ENCODE results near the gene LRRC1. TPM values are rescaled to one million over a fixed set of nuclear protein-coding genes. Genes with fewer than 3 reads are reported as not detected.

The LRRC1 gene
- total and polyA plus RNA-seq, 4 donors: 0.36 to 6.4 (median 0.94) TPM

GRCh38 chr6:53811082-53811481 is 16.3 kb downstream of the LRRC1 start:
- DNase-seq (ENCODE audit: low spot score): peak; percentile 55

GRCh38 chr6:53811746-53812145 is 16.9 kb downstream of the LRRC1 start:
- DNase-seq (ENCODE audit: low spot score): no peak
- Histone ChIP-seq H3K4me1 (ENCODE audit: control insufficient read depth in 4 of 4, insufficient read depth in 4 of 4, low read length in 3 of 4) (peaks cover 0 to 4% (median 0%) of the 10 kb centered on the region in 4 donors), H3K27me3 (ENCODE audit: control insufficient read depth in 4 of 4, insufficient read depth in 4 of 4, low read length in 3 of 4) (no peaks in the 10 kb centered on the region), H3K36me3 (ENCODE audit: control insufficient read depth in 4 of 4, insufficient read depth in 3 of 4, low read depth in 1 of 4, low read length in 3 of 4) (no peaks in the 10 kb centered on the region), H3K27ac (ENCODE audit: low read depth in 1 of 2, low read length in 2 of 2) (no peak overlapping the region), H3K9ac (ENCODE audit: low read depth in 1 of 2, low read length in 2 of 2) (no peak overlapping the region), H3K4me3 (ENCODE audit: low read depth in 1 of 3, low read length in 3 of 3) (no peak overlapping the region), H3K9me3 (ENCODE audit: control insufficient read depth in 4 of 4, low read length in 3 of 4) (peaks cover 0 to 2% (median 0%) of the 10 kb centered on the region in 4 donors)
- no peak for TF ChIP-seq REST (IDR thresholded peaks at IDR 0.05)
- no peak for TF ChIP-seq RAD21 (IDR thresholded peaks at IDR 0.05)
- no peak for TF ChIP-seq YY1 (IDR thresholded peaks at IDR 0.05)
- no peak for TF ChIP-seq RXRA (IDR thresholded peaks at IDR 0.05)
- no peak for TF ChIP-seq EGR1 (IDR thresholded peaks at IDR 0.05; ENCODE audit: low read depth in 2 of 2)
- TF ChIP-seq ZBTB33 (IDR thresholded peaks at IDR 0.05): no peak
- TF ChIP-seq TAF1 (conservative IDR thresholded peaks at IDR 0.05): no peak
- WGBS: 84% methylated on average over 5 of the region's 5 CpGs

More at GRCh38 chr6:53811082-53811481, 16.3 kb downstream of the LRRC1 start:
- no peak overlapping the region for H3K9ac ChIP-seq (ENCODE audit: low read depth in 1 of 2, low read length in 2 of 2)
- WGBS: 38% methylated on average over 4 of the region's 4 CpGs
- no peak overlapping the region for H3K4me3 ChIP-seq (ENCODE audit: low read depth in 1 of 3, low read length in 3 of 3)
- peaks cover 0 to 4% (median 0%) of the 10 kb centered on the region in 4 donors for H3K4me1 ChIP-seq (ENCODE audit: control insufficient read depth in 4 of 4, insufficient read depth in 4 of 4, low read length in 3 of 4)
- no peaks in the 10 kb centered on the region for H3K36me3 ChIP-seq (ENCODE audit: control insufficient read depth in 4 of 4, insufficient read depth in 3 of 4, low read depth in 1 of 4, low read length in 3 of 4)
- TF ChIP-seq FOXA2 (IDR thresholded peaks at IDR 0.05) (no peak), NR2F2 (IDR thresholded peaks at IDR 0.05) (no peak), YY1 (IDR thresholded peaks at IDR 0.05) (no peak), FOXA1 (IDR thresholded peaks at IDR 0.05) (no peak), SP1 (IDR thresholded peaks at IDR 0.05) (no peak), REST (IDR thresholded peaks at IDR 0.05) (no peak), TAF1 (conservative IDR thresholded peaks at IDR 0.05) (no peak)
- H3K27ac ChIP-seq (ENCODE audit: low read depth in 1 of 2, low read length in 2 of 2): no peak overlapping the region
- no peaks in the 10 kb centered on the region for H3K27me3 ChIP-seq (ENCODE audit: control insufficient read depth in 4 of 4, insufficient read depth in 4 of 4, low read length in 3 of 4)
- H3K9me3 ChIP-seq (ENCODE audit: control insufficient read depth in 4 of 4, low read length in 3 of 4): peaks cover 0 to 2% (median 0%) of the 10 kb centered on the region in 4 donors

Data from liver (tissue), 9 donors.